OCI-LY1 (cell line): ENCODE measurements around the gene ZNF177.

Source experiments
- CTCF ChIP-seq: fragments of 200-600 bp; sonication (generic), shearing (Covaris generic); IDR thresholded peaks from 2 replicates; pipeline ENCODE4 v1.5.1; 2017; ENCODE audit warnings: mild to moderate bottlenecking, antibody characterized with exemption, low read length, moderate library complexity, mixed read lengths
- EZH2 ChIP-seq: fragments of 200-600 bp; sonication (generic), shearing (Covaris generic); IDR thresholded peaks from 2 replicates; pipeline ENCODE4 v1.8.0; 2017; ENCODE audit warnings: borderline replicate concordance, mixed run types, mild to moderate bottlenecking, antibody characterized with exemption, low read length, moderate library complexity, mixed read lengths

- TF ChIP-seq EZH2 = no peak
- TF ChIP-seq CTCF = no peak
These were observed 41.5 kb upstream of the ZNF177 start for GRCh38 chr19:9321338-9321737.
